DOHH2 (cell line): ENCODE results near the gene VAV1.

ENCODE experiments used
- H3F3A ChIP-seq: fragments of 200-600 bp; sonication (generic), shearing (Covaris generic); 2 replicates; pipeline ENCODE4 v1.6.0; 2016; ENCODE audit warnings: antibody characterized with exemption, mild to moderate bottlenecking; ENCODE audit not compliant: control insufficient read depth, insufficient read depth
- H3K27ac ChIP-seq: fragments of 200-600 bp; sonication (generic); 2 replicates; pipeline ENCODE4 v1.5.1; 2014; ENCODE audit warnings: low read depth, mild to moderate bottlenecking, low read length, moderate library complexity
- H3K27me3 ChIP-seq: fragments of 200-600 bp; sonication (generic); 2 replicates; pipeline ENCODE4 v1.6.1; 2014; ENCODE audit warnings: mild to moderate bottlenecking, low read length, mixed read lengths; ENCODE audit not compliant: control insufficient read depth
- H3K36me3 ChIP-seq: fragments of 200-600 bp; sonication (generic); 2 replicates; pipeline ENCODE4 v1.6.1; 2014; ENCODE audit warnings: mild to moderate bottlenecking, low read length, moderate library complexity, mixed read lengths; ENCODE audit not compliant: control insufficient read depth
- H3K4me1 ChIP-seq: fragments of 200-600 bp; sonication (generic); 2 replicates; pipeline ENCODE4 v1.6.1; 2014; ENCODE audit warnings: mild to moderate bottlenecking, low read length, mixed read lengths; ENCODE audit not compliant: control insufficient read depth
- H3K4me2 ChIP-seq: fragments of 200-600 bp; sonication (generic); 2 replicates; pipeline ENCODE4 v1.6.0; 2014; ENCODE audit warnings: mild to moderate bottlenecking, low read length, moderate library complexity
- H3K4me3 ChIP-seq: fragments of 200-600 bp; sonication (generic); 2 replicates; pipeline ENCODE4 v1.5.1; 2014; ENCODE audit warnings: mild to moderate bottlenecking, low read length, mixed read lengths
- H3K79me2 ChIP-seq: fragments of 200-600 bp; sonication (generic); 2 replicates; pipeline ENCODE4 v1.6.1; 2014; ENCODE audit warnings: mild to moderate bottlenecking, low read length, mixed read lengths; ENCODE audit not compliant: control insufficient read depth
- H3K9me2 ChIP-seq: fragments of 200-600 bp; sonication (generic); replicated peaks from 2 replicates; pipeline ENCODE4 v1.6.1; 2014; ENCODE audit warnings: mild to moderate bottlenecking, low read length, mixed read lengths; ENCODE audit not compliant: control insufficient read depth
- H3K9me3 ChIP-seq: fragments of 200-600 bp; sonication (generic); 2 replicates; pipeline ENCODE4 v1.6.1; 2014; ENCODE audit warnings: antibody characterized with exemption, low read length, mixed read lengths; ENCODE audit not compliant: control insufficient read depth, insufficient read depth
- H4K20me1 ChIP-seq: fragments of 200-600 bp; sonication (generic); 2 replicates; pipeline ENCODE4 v1.6.0; 2014; ENCODE audit warnings: low read depth, mild to moderate bottlenecking, antibody characterized with exemption, low read length, moderate library complexity; ENCODE audit not compliant: control insufficient read depth, insufficient read depth
- CTCF ChIP-seq: fragments of 200-600 bp; sonication (generic); IDR thresholded peaks from one replicate; pipeline ENCODE4 v1.5.1; 2014; ENCODE audit warnings: antibody characterized with exemption, mild to moderate bottlenecking, low read depth, low read length; ENCODE audit not compliant: poor library complexity, severe bottlenecking
- EZH2phosphoT487 ChIP-seq: fragments of 200-600 bp; sonication (generic); IDR thresholded peaks from 2 replicates; pipeline ENCODE4 v1.6.1; 2017; ENCODE audit warnings: borderline replicate concordance, mild to moderate bottlenecking, antibody characterized with exemption, low read length, moderate library complexity, mixed read lengths

Gene VAV1

DNA sequence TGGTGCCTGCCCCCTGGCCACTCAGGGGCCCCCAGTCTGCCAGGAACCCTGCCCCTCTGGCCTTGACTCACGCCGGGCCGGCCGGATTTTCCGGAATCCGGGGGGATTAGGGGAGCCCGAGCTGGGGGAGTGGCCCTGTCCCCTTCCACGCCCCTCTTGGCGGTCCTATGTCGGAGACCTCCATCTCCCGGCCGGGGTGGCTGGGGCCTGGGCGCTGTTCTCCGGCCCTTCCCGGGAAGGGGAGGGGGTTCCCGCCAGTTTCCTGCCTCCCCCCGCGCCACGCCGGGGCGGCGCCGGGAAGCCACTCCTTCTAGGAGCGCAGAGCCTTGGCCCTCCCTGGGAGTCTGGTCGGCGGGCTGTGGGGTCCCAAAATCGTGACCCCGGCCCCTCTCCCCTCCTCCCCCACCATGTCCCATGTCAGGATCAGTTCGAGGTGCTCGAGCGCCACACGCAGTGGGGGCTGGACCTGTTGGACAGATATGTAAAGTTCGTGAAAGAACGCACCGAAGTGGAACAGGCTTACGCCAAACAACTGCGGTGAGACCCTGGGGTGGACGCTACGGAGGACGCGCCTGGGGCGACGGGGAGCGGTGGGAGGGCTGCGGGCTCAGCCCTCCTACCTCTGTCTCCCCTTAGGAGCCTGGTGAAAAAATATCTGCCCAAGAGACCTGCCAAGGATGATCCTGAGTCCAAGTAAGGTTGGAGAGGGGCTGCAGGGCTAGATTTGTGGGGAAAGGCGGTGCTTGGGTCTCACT, 31.7 kb upstream of the VAV1 start:
- Histone ChIP-seq H3K27ac (peak overlapping the region; percentile 50), H3K36me3 (0 out of 2 replicates have a peak, but pooled peaks cover 2% of the 10 kb centered on the region), H3K9me3 (no peaks in the 10 kb centered on the region), H3K9me2 (no peaks in the 10 kb centered on the region), H3K79me2 (peaks cover 9% of the 10 kb centered on the region), H3F3A (peaks cover 18% of the 10 kb centered on the region), H3K4me3 (peak overlapping the region; percentile 90), H3K27me3 (no peaks in the 10 kb centered on the region), H3K4me2 (peak overlapping the region; percentile 96), H4K20me1 (0 out of 2 replicates have a peak, but pooled peaks cover 3% of the 10 kb centered on the region), H3K4me1 (peaks cover 48% of the 10 kb centered on the region)
- no peak for TF ChIP-seq CTCF
- no peak for TF ChIP-seq EZH2phosphoT487

DNA sequence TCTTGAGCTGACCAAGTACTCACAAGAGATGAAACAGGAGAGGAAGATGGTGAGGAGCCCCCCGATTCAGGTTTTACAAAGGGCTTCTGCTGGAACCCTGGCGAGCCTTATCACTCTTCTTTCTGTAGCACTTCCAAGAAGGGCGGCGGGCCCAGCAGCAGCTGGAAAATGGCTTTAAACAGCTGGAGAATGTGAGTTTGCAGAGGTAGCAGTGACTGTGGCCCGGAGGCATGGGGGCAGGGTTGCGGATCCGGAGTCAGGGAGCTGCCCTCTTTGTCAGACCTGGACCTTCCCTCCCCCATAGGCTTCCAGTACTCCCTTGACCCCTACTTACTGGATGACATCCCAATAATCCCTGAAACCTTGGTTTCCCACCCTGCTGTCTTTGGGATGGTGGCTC, 29.4 kb upstream of the VAV1 start:
- peaks cover 16% of the 10 kb centered on the region for H3F3A ChIP-seq
- H3K27ac ChIP-seq: no peak overlapping the region
- H4K20me1 ChIP-seq: 0 out of 2 replicates have a peak, but pooled peaks cover 3% of the 10 kb centered on the region
- H3K4me2 ChIP-seq: no peak overlapping the region
- H3K27me3 ChIP-seq: no peaks in the 10 kb centered on the region
- H3K9me3 ChIP-seq: no peaks in the 10 kb centered on the region
- H3K4me1 ChIP-seq: peaks cover 34% of the 10 kb centered on the region
- H3K4me3 ChIP-seq: no peak overlapping the region
- no peaks in the 10 kb centered on the region for H3K9me2 ChIP-seq
- 0 out of 2 replicates have a peak, but pooled peaks cover 7% of the 10 kb centered on the region for H3K36me3 ChIP-seq
- no peak for TF ChIP-seq EZH2phosphoT487
- TF ChIP-seq CTCF: no peak
- no peaks in the 10 kb centered on the region for H3K79me2 ChIP-seq

- H4K20me1 ChIP-seq: 0 out of 2 replicates have a peak, but pooled peaks cover 3% of the 10 kb centered on the region
- TF ChIP-seq CTCF: no peak
- TF ChIP-seq EZH2phosphoT487: no peak
- H3K4me1 ChIP-seq: peaks cover 26% of the 10 kb centered on the region
- no peak overlapping the region for H3K27ac ChIP-seq
- peaks cover 12% of the 10 kb centered on the region for H3F3A ChIP-seq
- H3K4me2 ChIP-seq: no peak overlapping the region
- no peaks in the 10 kb centered on the region for H3K9me3 ChIP-seq
- H3K9me2 ChIP-seq: no peaks in the 10 kb centered on the region
- H3K36me3 ChIP-seq: 0 out of 2 replicates have a peak, but pooled peaks cover 9% of the 10 kb centered on the region
- H3K4me3 ChIP-seq: no peak overlapping the region
- H3K27me3 ChIP-seq: no peaks in the 10 kb centered on the region
- H3K79me2 ChIP-seq: no peaks in the 10 kb centered on the region
Measured at GRCh38 chr19:6743714-6744380, 28.7 kb upstream of the VAV1 start.
